Endothelial cell of umbilical vein (primary cell): ENCODE results near the gene CDCP2.

Experiments
- CTCF ChIP-seq, 2 donors: IDR thresholded peaks; 1 replicate in 1 of 2; 2 replicates in 1 of 2; pipeline ENCODE4 v1.5.1; 2011; ENCODE audit warnings: low read length in 2 of 2, mild to moderate bottlenecking in 2 of 2, moderate library complexity in 2 of 2, control low read depth in 1 of 2, inconsistent platforms in 1 of 2, low read depth in 1 of 2; ENCODE audit not compliant: insufficient read depth in 1 of 2; ENCODE audit errors: extremely low read depth in 1 of 2
- POLR2A ChIP-seq: IDR thresholded peaks from 2 replicates; pipeline ENCODE4 v1.6.1; 2012; ENCODE audit warnings: low read depth, mild to moderate bottlenecking, control low read depth, low read length
- POLR2AphosphoS5 ChIP-seq: IDR thresholded peaks from 2 replicates; pipeline ENCODE4 v1.6.1; 2012; ENCODE audit warnings: low read depth, mild to moderate bottlenecking, control low read depth, low read length, moderate library complexity; ENCODE audit not compliant: insufficient read depth

- TF ChIP-seq CTCF (IDR thresholded peaks at IDR 0.05; ENCODE audit: extremely low read depth in 1 of 2, insufficient read depth in 1 of 2, low read depth in 1 of 2, low read length in 2 of 2) (no peak), POLR2A (no peak), POLR2AphosphoS5 (no peak)
Observed at GRCh38 chr1:54149734-54150133, 3.1 kb downstream of the CDCP2 start.
